Measurements from ENCODE around the gene TMEM127.

Gene TMEM127

DNA sequence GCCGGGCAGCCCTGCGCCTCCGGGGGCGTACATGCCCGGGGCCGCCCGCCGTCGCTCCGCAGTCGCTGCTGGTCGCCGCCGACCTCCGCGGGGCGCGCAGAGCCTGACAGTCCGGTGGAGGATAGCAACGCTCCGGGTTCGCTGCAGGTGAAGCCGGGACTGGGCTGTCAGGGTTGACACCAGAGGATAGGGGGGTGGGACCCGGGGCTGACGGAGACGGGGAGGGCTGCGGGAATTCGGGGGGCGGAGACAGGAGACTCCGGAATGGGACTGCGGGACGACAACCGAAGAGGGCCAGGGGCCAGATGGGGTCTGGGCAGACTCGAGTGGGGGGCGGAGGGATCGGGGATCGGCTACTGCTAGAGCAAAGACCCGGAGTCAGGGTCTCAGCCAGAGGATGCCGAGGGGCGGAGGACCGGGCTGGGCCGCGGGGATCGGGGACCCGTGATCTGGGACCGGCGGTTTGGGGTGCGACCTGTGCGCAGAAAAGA is 403 bp downstream of the TMEM127 start:
- TF ChIP-seq POLR2AphosphoS5 (IDR thresholded peaks at IDR 0.05; ENCODE audit: low read depth, low read length) (no peak), SIN3A (IDR thresholded peaks at IDR 0.05; ENCODE audit: borderline replicate concordance, insufficient read depth, low read length) (no peak), TAF1 (IDR thresholded peaks at IDR 0.05; ENCODE audit: borderline replicate concordance, insufficient read depth, low read length) (no peak), FOXP2 (optimal IDR thresholded peaks at IDR 0.05; ENCODE audit: borderline replicate concordance, extremely low read depth, extremely low read length, insufficient read depth) (no peak)
- TF ChIP-seq, protein P1, sequence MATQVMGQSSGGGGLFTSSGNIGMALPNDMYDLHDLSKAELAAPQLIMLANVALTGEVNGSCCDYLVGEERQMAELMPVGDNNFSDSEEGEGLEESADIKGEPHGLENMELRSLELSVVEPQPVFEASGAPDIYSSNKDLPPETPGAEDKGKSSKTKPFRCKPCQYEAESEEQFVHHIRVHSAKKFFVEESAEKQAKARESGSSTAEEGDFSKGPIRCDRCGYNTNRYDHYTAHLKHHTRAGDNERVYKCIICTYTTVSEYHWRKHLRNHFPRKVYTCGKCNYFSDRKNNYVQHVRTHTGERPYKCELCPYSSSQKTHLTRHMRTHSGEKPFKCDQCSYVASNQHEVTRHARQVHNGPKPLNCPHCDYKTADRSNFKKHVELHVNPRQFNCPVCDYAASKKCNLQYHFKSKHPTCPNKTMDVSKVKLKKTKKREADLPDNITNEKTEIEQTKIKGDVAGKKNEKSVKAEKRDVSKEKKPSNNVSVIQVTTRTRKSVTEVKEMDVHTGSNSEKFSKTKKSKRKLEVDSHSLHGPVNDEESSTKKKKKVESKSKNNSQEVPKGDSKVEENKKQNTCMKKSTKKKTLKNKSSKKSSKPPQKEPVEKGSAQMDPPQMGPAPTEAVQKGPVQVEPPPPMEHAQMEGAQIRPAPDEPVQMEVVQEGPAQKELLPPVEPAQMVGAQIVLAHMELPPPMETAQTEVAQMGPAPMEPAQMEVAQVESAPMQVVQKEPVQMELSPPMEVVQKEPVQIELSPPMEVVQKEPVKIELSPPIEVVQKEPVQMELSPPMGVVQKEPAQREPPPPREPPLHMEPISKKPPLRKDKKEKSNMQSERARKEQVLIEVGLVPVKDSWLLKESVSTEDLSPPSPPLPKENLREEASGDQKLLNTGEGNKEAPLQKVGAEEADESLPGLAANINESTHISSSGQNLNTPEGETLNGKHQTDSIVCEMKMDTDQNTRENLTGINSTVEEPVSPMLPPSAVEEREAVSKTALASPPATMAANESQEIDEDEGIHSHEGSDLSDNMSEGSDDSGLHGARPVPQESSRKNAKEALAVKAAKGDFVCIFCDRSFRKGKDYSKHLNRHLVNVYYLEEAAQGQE (IDR thresholded peaks at IDR 0.05; ENCODE audit: insufficient read depth in 1 of 2, low read depth in 2 of 2, low read length in 2 of 2): no peak

DNA sequence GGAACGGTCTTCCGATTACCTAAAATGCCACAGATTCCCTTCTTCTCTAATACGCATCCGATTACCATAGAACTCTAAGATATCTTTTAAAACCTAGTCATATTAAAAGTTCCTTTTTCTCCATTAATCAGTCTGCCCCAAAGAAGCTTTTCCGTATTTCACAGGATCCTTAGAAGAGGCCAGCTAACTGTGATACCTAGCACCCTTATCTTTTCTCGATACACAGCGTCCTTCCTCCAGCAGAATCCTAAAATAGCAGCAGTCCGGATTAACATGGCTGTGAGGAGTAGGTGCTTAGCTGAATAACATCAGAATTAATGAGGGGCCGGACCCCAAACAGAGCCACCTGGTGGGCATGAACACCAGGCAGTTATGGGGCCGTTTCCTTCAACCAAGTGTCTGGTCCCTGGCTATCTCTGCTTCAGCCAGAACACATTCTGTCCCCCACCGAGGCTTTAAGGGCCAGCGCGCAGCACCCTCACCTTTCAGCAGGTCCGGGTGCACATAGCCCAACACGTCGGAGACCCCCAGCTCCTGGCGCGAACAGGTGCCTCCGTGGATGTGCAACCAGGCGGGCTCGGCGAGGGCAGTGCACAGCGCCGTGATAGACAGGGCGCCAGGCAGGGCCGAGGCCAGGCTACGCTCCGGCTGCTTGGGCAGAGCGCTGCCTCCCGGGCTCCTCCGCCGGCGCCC is 995 bp downstream of the TMEM127 start:
- TF ChIP-seq SIN3A (IDR thresholded peaks at IDR 0.05; ENCODE audit: borderline replicate concordance, insufficient read depth, low read length) (no peak), FOXP2 (optimal IDR thresholded peaks at IDR 0.05; ENCODE audit: borderline replicate concordance, extremely low read depth, extremely low read length, insufficient read depth) (no peak), POLR2AphosphoS5 (IDR thresholded peaks at IDR 0.05; ENCODE audit: low read depth, low read length) (no peak), TAF1 (IDR thresholded peaks at IDR 0.05; ENCODE audit: borderline replicate concordance, insufficient read depth, low read length) (no peak)
- TF ChIP-seq, protein P1 (IDR thresholded peaks at IDR 0.05; ENCODE audit: insufficient read depth in 1 of 2, low read depth in 2 of 2, low read length in 2 of 2): no peak

DNA sequence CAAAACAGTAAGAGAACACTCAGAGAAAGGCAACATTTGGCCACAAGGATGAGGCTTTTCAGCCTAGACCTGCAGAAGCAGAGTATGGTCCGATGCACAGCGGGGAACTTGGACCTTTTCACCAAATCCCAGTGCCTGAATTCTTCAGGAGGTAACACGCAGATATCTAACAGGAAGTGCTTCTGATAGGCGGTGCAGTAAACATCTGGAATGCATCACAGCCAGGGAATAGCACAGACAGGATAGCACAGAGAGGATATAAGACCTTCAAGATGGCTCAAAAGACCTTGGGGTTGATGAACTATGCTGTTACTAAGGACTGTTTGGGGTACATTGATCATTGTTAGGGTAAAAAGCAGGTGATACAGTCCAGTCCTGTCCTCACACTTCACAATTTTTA is 1.7 kb downstream of the TMEM127 start:
- no peak for TF ChIP-seq FOXP2 (optimal IDR thresholded peaks at IDR 0.05; ENCODE audit: borderline replicate concordance, extremely low read depth, extremely low read length, insufficient read depth)
- no peak for TF ChIP-seq SIN3A (IDR thresholded peaks at IDR 0.05; ENCODE audit: borderline replicate concordance, insufficient read depth, low read length)
- TF ChIP-seq, protein P1 (IDR thresholded peaks at IDR 0.05; ENCODE audit: insufficient read depth in 1 of 2, low read depth in 2 of 2, low read length in 2 of 2): no peak
- TF ChIP-seq POLR2AphosphoS5 (IDR thresholded peaks at IDR 0.05; ENCODE audit: low read depth, low read length): no peak
- TF ChIP-seq TAF1 (IDR thresholded peaks at IDR 0.05; ENCODE audit: borderline replicate concordance, insufficient read depth, low read length): no peak

DNA sequence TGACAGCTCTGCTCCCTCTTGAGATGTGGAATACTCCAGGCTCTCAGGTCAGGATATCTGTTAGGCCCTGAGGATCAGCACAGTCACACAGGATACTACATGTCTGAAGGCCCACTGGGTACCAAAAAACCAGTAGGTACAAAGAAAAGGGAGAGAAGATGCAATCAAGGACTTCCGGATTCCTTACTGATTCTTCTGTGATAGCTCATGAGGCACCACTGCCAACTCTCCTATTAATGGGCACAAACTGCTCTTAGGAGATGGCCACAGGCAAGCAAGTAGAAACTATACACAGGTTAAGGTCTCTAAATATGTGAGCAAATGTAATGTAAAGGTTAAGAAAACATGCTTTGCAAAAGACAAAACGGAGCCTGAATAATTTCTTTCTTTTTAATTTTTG is 3.5 kb downstream of the TMEM127 start:
- TF ChIP-seq POLR2AphosphoS5 (IDR thresholded peaks at IDR 0.05; ENCODE audit: low read depth, low read length): no peak
- TF ChIP-seq SIN3A (IDR thresholded peaks at IDR 0.05; ENCODE audit: borderline replicate concordance, insufficient read depth, low read length): no peak
- TF ChIP-seq, protein P1 (IDR thresholded peaks at IDR 0.05; ENCODE audit: insufficient read depth in 1 of 2, low read depth in 2 of 2, low read length in 2 of 2): no peak
- no peak for TF ChIP-seq TAF1 (IDR thresholded peaks at IDR 0.05; ENCODE audit: borderline replicate concordance, insufficient read depth, low read length)
- TF ChIP-seq FOXP2 (optimal IDR thresholded peaks at IDR 0.05; ENCODE audit: borderline replicate concordance, extremely low read depth, extremely low read length, insufficient read depth): no peak

All from PFSK-1 (cell line).